ENCODE measurements around the gene CALHM5. TPM values are rescaled to one million over a fixed set of nuclear protein-coding genes. Genes with fewer than 3 reads are reported as not detected.
A peak's percentile ranks its signal among the peaks of the same experiment; 100 is the strongest.

Gene CALHM5
- total and polyA plus RNA-seq, 9 of the 15 experiments (the other 6 are each of a cell fraction or from before 2014, with no cell fraction given), result under 0.01 to 0.05 (median 0.02) TPM; not detected in 2

DNA sequence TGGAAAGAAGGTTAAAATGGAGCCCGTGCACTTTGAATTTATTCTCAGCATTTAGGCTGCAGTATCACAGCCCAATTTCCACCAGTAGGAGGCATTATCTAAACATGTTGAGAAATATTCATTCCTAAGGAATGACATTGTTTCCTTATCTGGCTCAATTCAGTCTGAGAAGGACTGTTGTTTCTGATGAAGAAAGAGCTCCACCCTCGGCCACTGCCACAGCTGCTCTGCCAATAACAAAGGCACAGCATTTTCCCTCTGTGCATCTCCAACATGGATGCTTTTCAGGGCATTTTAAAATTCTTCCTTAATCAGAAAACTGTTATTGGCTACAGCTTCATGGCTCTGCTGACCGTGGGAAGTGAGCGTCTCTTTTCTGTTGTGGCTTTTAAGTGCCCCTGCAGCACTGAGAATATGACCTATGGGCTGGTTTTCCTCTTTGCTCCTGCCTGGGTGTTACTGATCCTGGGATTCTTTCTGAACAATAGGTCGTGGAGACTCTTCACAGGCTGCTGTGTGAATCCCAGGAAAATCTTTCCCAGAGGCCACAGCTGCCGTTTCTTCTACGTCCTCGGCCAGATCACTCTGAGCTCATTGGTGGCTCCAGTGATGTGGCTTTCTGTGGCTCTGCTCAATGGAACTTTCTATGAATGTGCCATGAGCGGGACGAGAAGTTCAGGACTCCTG lies at the start of gene CALHM5 (continued):
- TF ChIP-seq ARNT (IDR thresholded peaks at IDR 0.05) (no peak), RBBP5 (IDR thresholded peaks at IDR 0.05; ENCODE audit: borderline replicate concordance, insufficient read depth, low read length, poor library complexity, severe bottlenecking) (no peak), ZBTB8A (IDR thresholded peaks at IDR 0.05; ENCODE audit: partially characterized antibody) (no peak), KHSRP (IDR thresholded peaks at IDR 0.05) (no peak), ATF1 (CRISPR knock-in tag; IDR thresholded peaks at IDR 0.05) (no peak), ATF1 (tag; IDR thresholded peaks at IDR 0.05) (0 out of 2 replicates have a peak, but pooled peaks have one; percentile 29), POLR2H (tag; IDR thresholded peaks at IDR 0.05; ENCODE audit: low read depth) (no peak), ZNF707 (CRISPR knock-in tag; conservative IDR thresholded peaks at IDR 0.05) (no peak), STAT5B (CRISPR knock-in tag; IDR thresholded peaks at IDR 0.05) (no peak), ELF4 (CRISPR knock-in tag; IDR thresholded peaks at IDR 0.05) (no peak), MAFF (IDR thresholded peaks at IDR 0.05; ENCODE audit: low read length) (no peak)
- TF ChIP-seq, protein P1, sequence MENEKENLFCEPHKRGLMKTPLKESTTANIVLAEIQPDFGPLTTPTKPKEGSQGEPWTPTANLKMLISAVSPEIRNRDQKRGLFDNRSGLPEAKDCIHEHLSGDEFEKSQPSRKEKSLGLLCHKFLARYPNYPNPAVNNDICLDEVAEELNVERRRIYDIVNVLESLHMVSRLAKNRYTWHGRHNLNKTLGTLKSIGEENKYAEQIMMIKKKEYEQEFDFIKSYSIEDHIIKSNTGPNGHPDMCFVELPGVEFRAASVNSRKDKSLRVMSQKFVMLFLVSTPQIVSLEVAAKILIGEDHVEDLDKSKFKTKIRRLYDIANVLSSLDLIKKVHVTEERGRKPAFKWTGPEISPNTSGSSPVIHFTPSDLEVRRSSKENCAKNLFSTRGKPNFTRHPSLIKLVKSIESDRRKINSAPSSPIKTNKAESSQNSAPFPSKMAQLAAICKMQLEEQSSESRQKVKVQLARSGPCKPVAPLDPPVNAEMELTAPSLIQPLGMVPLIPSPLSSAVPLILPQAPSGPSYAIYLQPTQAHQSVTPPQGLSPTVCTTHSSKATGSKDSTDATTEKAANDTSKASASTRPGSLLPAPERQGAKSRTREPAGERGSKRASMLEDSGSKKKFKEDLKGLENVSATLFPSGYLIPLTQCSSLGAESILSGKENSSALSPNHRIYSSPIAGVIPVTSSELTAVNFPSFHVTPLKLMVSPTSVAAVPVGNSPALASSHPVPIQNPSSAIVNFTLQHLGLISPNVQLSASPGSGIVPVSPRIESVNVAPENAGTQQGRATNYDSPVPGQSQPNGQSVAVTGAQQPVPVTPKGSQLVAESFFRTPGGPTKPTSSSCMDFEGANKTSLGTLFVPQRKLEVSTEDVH (IDR thresholded peaks at IDR 0.05; ENCODE audit: low read depth, partially characterized antibody), result no peak
- TF ChIP-seq, protein P2, sequence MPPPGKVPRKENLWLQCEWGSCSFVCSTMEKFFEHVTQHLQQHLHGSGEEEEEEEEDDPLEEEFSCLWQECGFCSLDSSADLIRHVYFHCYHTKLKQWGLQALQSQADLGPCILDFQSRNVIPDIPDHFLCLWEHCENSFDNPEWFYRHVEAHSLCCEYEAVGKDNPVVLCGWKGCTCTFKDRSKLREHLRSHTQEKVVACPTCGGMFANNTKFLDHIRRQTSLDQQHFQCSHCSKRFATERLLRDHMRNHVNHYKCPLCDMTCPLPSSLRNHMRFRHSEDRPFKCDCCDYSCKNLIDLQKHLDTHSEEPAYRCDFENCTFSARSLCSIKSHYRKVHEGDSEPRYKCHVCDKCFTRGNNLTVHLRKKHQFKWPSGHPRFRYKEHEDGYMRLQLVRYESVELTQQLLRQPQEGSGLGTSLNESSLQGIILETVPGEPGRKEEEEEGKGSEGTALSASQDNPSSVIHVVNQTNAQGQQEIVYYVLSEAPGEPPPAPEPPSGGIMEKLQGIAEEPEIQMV (tag; conservative IDR thresholded peaks at IDR 0.05; ENCODE audit: low read depth), result no peak
- TF ChIP-seq, protein P3, sequence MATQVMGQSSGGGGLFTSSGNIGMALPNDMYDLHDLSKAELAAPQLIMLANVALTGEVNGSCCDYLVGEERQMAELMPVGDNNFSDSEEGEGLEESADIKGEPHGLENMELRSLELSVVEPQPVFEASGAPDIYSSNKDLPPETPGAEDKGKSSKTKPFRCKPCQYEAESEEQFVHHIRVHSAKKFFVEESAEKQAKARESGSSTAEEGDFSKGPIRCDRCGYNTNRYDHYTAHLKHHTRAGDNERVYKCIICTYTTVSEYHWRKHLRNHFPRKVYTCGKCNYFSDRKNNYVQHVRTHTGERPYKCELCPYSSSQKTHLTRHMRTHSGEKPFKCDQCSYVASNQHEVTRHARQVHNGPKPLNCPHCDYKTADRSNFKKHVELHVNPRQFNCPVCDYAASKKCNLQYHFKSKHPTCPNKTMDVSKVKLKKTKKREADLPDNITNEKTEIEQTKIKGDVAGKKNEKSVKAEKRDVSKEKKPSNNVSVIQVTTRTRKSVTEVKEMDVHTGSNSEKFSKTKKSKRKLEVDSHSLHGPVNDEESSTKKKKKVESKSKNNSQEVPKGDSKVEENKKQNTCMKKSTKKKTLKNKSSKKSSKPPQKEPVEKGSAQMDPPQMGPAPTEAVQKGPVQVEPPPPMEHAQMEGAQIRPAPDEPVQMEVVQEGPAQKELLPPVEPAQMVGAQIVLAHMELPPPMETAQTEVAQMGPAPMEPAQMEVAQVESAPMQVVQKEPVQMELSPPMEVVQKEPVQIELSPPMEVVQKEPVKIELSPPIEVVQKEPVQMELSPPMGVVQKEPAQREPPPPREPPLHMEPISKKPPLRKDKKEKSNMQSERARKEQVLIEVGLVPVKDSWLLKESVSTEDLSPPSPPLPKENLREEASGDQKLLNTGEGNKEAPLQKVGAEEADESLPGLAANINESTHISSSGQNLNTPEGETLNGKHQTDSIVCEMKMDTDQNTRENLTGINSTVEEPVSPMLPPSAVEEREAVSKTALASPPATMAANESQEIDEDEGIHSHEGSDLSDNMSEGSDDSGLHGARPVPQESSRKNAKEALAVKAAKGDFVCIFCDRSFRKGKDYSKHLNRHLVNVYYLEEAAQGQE (IDR thresholded peaks at IDR 0.05; ENCODE audit: borderline replicate concordance), result peak; percentile 70
- TF ChIP-seq, protein P3 (CRISPR knock-in tag; IDR thresholded peaks at IDR 0.05; ENCODE audit: low read depth), result no peak
